HepG2 (cell line): ENCODE results near the gene PRSS8. TPM values are rescaled to one million over a fixed set of nuclear protein-coding genes. Genes with fewer than 3 reads are reported as not detected.

Experiments
- HMG20B ChIP-seq: conservative IDR thresholded peaks from 2 replicates; pipeline ENCODE4 v1.6.1; 2016; ENCODE audit warnings: missing genetic modification reagents, missing compliant biosample characterization
- MXD4 ChIP-seq: IDR thresholded peaks from 2 replicates; pipeline ENCODE4 v1.6.1; 2016; ENCODE audit warnings: mild to moderate bottlenecking, missing biosample characterization, missing genetic modification reagents
- NAIF1 ChIP-seq: sonication (generic); formaldehyde crosslinking; IDR thresholded peaks from 2 replicates; pipeline ENCODE4 v1.5.0; 2020; ENCODE audit warnings: mild to moderate bottlenecking, missing genetic modification reagents, borderline replicate concordance
- PAWR ChIP-seq: sonication (generic); formaldehyde crosslinking; IDR thresholded peaks from 2 replicates; pipeline ENCODE4 v1.4.0; 2020; ENCODE audit warnings: missing genetic modification reagents, mild to moderate bottlenecking, borderline replicate concordance
- RORA ChIP-seq: sonication (generic); formaldehyde crosslinking; IDR thresholded peaks from 2 replicates; pipeline ENCODE4 v1.5.0; 2020; ENCODE audit warnings: mild to moderate bottlenecking, missing genetic modification reagents, moderate library complexity
- TBP ChIP-seq: sonication (generic); formaldehyde crosslinking; IDR thresholded peaks from 2 replicates; pipeline ENCODE4 v1.5.0; 2020; ENCODE audit warnings: missing genetic modification reagents
- XRCC5 ChIP-seq: fragments of 200-400 bp; formaldehyde crosslinking; optimal IDR thresholded peaks from 2 replicates; pipeline ENCODE3; 2017; ENCODE audit warnings: mild to moderate bottlenecking, low read length
- ZNF563 ChIP-seq: sonication (generic); formaldehyde crosslinking; IDR thresholded peaks from 2 replicates; pipeline ENCODE4 v1.8.0; 2022; ENCODE audit warnings: mild to moderate bottlenecking, moderate library complexity, missing genetic modification reagents
- ZNF703 ChIP-seq: sonication (generic); formaldehyde crosslinking; IDR thresholded peaks from 2 replicates; pipeline ENCODE4 v1.5.1; 2020; ENCODE audit warnings: missing genetic modification reagents, mild to moderate bottlenecking, moderate library complexity, borderline replicate concordance
- ZNF790 ChIP-seq: sonication (generic); formaldehyde crosslinking; IDR thresholded peaks from 2 replicates; pipeline ENCODE4 v1.8.0; 2022; ENCODE audit warnings: missing genetic modification reagents, mild to moderate bottlenecking, borderline replicate concordance
- ZSCAN25 ChIP-seq: sonication (generic); formaldehyde crosslinking; IDR thresholded peaks from 2 replicates; pipeline ENCODE4 v1.8.0; 2022; ENCODE audit warnings: mild to moderate bottlenecking, missing genetic modification reagents
- polyA plus RNA-seq, 8 experiments: library from polyadenylated mRNA; depleted of rRNA in 3 of 8; stranded (reverse) in 7 of 8; unstranded in 1 of 8; fragments of >200 nt; fragmentation: Illumina TruSeq in 4 of 8; extraction: Trizol in 4 of 8; gene quantifications; 2 replicates each; pipeline versions ENCODE4 v1.2.1 to v1.2.3, GENCODE V29; 2011 to 2016; ENCODE audit warnings: low read depth in 4 of 8, missing spikeins in 1 of 8, mixed read lengths in 1 of 8; ENCODE audit not compliant: insufficient read depth in 1 of 8
- total RNA-seq, 5 experiments: library from RNA; depleted of rRNA; stranded (reverse); fragments of >200 nt; fragmentation: Illumina TruSeq; extraction: Trizol; gene quantifications; 2 replicates each; pipeline ENCODE4 v1.2.3, GENCODE V29; 2016; ENCODE audit warnings: low read depth in 1 of 5
- TF ChIP-seq, protein P1 (sequence below): sonication (generic); formaldehyde crosslinking; conservative IDR thresholded peaks from 2 replicates; pipeline ENCODE4 v1.8.0; 2022; ENCODE audit warnings: mild to moderate bottlenecking, moderate library complexity, missing genetic modification reagents
- TF ChIP-seq, protein P2 (sequence below): sonication (generic); formaldehyde crosslinking; IDR thresholded peaks from 2 replicates; pipeline ENCODE4 v1.4.0; 2020; ENCODE audit warnings: low read depth, missing genetic modification reagents
- TF ChIP-seq, protein P3 (sequence below): IDR thresholded peaks from 2 replicates; pipeline ENCODE4 v1.4.0; 2020; ENCODE audit warnings: mild to moderate bottlenecking, missing genetic modification reagents
- TF ChIP-seq, protein P4 (sequence below): sonication (generic); formaldehyde crosslinking; IDR thresholded peaks from 2 replicates; pipeline ENCODE4 v1.4.0; 2020; ENCODE audit warnings: mild to moderate bottlenecking, missing genetic modification reagents
- TF ChIP-seq, protein P5 (sequence below): sonication (generic); formaldehyde crosslinking; conservative IDR thresholded peaks from 2 replicates; pipeline ENCODE4 v1.4.0; 2020; ENCODE audit warnings: missing genetic modification reagents

PRSS8 gene
- total and polyA plus RNA-seq, 2 of the 13 experiments (the other 11 are each of a cell fraction or from before 2014, with no cell fraction given) = 2.6 to 7.2 TPM

DNA sequence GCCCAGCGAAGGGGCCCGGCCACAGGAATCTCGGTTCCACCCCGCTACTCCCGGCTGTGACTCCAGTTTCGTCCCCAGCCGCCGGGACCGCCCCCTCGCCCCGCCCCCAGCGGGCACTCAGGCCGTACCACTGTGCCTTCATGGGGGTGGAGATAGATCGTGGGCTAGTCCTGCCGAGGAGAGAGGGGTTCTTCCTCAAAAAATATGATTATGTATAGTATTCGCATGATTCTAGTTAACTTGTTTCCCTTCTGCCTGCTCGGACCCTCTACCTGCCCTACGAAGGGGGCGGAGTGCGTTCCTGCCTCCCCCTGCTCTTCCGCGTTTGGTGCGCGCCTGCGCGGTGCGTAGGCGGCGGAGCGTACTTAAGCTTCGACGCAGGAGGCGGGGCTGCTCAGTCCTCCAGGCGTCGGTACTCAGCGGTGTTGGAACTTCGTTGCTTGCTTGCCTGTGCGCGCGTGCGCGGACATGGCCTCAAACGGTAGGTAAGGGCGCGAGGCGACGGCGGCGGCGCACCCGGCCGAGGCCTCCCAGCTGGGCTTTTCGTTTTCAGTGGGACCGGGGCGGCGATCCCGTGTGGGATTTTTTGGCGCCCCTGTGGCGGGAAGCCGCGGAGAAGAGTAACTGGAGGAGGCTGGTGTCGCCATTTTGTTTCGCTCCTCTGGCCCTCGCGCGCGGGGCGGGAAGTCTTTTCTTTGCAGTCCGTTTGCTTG, 44.4 kb upstream of the PRSS8 start, which contains the start of gene FUS (continued):
- TF ChIP-seq HMG20B (CRISPR knock-in tag) (peak; percentile 63), MXD4 (CRISPR knock-in tag) (peak; percentile 78), ZNF790 (CRISPR knock-in tag) (peak; percentile 89; the same call in 1 of the 2 replicates), XRCC5 (peak; percentile 28), TBP (CRISPR knock-in tag) (peak; percentile 95; the same call in 1 of the 2 replicates), RORA (CRISPR knock-in tag) (no peak), ZNF563 (CRISPR knock-in tag) (no peak; the same call in 1 of the 2 replicates), ZSCAN25 (CRISPR knock-in tag) (peak; percentile 90), ZNF703 (peak; percentile 96), NAIF1 (CRISPR knock-in tag) (peak; percentile 95), PAWR (CRISPR knock-in tag) (peak; percentile 68; the same call in 1 of the 2 replicates)
- TF ChIP-seq, protein P1, sequence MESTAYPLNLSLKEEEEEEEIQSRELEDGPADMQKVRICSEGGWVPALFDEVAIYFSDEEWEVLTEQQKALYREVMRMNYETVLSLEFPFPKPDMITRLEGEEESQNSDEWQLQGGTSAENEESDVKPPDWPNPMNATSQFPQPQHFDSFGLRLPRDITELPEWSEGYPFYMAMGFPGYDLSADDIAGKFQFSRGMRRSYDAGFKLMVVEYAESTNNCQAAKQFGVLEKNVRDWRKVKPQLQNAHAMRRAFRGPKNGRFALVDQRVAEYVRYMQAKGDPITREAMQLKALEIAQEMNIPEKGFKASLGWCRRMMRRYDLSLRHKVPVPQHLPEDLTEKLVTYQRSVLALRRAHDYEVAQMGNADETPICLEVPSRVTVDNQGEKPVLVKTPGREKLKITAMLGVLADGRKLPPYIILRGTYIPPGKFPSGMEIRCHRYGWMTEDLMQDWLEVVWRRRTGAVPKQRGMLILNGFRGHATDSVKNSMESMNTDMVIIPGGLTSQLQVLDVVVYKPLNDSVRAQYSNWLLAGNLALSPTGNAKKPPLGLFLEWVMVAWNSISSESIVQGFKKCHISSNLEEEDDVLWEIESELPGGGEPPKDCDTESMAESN (CRISPR knock-in tag) = peak; percentile 97
- TF ChIP-seq, protein P2, sequence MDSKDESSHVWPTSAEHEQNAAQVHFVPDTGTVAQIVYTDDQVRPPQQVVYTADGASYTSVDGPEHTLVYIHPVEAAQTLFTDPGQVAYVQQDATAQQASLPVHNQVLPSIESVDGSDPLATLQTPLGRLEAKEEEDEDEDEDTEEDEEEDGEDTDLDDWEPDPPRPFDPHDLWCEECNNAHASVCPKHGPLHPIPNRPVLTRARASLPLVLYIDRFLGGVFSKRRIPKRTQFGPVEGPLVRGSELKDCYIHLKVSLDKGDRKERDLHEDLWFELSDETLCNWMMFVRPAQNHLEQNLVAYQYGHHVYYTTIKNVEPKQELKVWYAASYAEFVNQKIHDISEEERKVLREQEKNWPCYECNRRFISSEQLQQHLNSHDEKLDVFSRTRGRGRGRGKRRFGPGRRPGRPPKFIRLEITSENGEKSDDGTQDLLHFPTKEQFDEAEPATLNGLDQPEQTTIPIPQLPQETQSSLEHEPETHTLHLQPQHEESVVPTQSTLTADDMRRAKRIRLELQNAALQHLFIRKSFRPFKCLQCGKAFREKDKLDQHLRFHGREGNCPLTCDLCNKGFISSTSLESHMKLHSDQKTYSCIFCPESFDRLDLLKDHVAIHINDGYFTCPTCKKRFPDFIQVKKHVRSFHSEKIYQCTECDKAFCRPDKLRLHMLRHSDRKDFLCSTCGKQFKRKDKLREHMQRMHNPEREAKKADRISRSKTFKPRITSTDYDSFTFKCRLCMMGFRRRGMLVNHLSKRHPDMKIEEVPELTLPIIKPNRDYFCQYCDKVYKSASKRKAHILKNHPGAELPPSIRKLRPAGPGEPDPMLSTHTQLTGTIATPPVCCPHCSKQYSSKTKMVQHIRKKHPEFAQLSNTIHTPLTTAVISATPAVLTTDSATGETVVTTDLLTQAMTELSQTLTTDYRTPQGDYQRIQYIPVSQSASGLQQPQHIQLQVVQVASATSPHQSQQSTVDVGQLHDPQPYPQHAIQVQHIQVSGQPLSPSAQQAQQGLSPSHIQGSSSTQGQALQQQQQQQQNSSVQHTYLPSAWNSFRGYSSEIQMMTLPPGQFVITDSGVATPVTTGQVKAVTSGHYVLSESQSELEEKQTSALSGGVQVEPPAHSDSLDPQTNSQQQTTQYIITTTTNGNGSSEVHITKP (CRISPR knock-in tag) = peak; percentile 100
- TF ChIP-seq, protein P3, sequence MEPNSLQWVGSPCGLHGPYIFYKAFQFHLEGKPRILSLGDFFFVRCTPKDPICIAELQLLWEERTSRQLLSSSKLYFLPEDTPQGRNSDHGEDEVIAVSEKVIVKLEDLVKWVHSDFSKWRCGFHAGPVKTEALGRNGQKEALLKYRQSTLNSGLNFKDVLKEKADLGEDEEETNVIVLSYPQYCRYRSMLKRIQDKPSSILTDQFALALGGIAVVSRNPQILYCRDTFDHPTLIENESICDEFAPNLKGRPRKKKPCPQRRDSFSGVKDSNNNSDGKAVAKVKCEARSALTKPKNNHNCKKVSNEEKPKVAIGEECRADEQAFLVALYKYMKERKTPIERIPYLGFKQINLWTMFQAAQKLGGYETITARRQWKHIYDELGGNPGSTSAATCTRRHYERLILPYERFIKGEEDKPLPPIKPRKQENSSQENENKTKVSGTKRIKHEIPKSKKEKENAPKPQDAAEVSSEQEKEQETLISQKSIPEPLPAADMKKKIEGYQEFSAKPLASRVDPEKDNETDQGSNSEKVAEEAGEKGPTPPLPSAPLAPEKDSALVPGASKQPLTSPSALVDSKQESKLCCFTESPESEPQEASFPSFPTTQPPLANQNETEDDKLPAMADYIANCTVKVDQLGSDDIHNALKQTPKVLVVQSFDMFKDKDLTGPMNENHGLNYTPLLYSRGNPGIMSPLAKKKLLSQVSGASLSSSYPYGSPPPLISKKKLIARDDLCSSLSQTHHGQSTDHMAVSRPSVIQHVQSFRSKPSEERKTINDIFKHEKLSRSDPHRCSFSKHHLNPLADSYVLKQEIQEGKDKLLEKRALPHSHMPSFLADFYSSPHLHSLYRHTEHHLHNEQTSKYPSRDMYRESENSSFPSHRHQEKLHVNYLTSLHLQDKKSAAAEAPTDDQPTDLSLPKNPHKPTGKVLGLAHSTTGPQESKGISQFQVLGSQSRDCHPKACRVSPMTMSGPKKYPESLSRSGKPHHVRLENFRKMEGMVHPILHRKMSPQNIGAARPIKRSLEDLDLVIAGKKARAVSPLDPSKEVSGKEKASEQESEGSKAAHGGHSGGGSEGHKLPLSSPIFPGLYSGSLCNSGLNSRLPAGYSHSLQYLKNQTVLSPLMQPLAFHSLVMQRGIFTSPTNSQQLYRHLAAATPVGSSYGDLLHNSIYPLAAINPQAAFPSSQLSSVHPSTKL (CRISPR knock-in tag) = no peak
- TF ChIP-seq, protein P4, sequence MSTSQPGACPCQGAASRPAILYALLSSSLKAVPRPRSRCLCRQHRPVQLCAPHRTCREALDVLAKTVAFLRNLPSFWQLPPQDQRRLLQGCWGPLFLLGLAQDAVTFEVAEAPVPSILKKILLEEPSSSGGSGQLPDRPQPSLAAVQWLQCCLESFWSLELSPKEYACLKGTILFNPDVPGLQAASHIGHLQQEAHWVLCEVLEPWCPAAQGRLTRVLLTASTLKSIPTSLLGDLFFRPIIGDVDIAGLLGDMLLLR (CRISPR knock-in tag) = peak; percentile 68
- TF ChIP-seq, protein P5, sequence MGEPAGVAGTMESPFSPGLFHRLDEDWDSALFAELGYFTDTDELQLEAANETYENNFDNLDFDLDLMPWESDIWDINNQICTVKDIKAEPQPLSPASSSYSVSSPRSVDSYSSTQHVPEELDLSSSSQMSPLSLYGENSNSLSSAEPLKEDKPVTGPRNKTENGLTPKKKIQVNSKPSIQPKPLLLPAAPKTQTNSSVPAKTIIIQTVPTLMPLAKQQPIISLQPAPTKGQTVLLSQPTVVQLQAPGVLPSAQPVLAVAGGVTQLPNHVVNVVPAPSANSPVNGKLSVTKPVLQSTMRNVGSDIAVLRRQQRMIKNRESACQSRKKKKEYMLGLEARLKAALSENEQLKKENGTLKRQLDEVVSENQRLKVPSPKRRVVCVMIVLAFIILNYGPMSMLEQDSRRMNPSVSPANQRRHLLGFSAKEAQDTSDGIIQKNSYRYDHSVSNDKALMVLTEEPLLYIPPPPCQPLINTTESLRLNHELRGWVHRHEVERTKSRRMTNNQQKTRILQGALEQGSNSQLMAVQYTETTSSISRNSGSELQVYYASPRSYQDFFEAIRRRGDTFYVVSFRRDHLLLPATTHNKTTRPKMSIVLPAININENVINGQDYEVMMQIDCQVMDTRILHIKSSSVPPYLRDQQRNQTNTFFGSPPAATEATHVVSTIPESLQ (CRISPR knock-in tag) = no peak; the same call in none of the 2 replicates
